ENCODE data around the gene MBD6. TPM values are rescaled to one million over a fixed set of nuclear protein-coding genes. Genes with fewer than 3 reads are reported as not detected.

The MBD6 gene
- total RNA-seq, 1 experiment from 2014 or later: 66.8 TPM

GRCh38 chr12:57552306-57552651, 29.7 kb downstream of the MBD6 start:
- peaks cover 3% of the 10 kb centered on the region; the same call in 1 of the 2 replicates for H3K79me2 ChIP-seq (ENCODE audit: insufficient read depth, low read length)
- Mint-ChIP-seq H3K4me3 (peak overlapping the region in 1 of 2 experiments; percentile 84; a peak in 1 of 5 replicates), H3K27ac (no peak overlapping the region), H3K4me1 (peaks cover 47 to 60% of the 10 kb centered on the region in 2 experiments), H3K27me3 (ENCODE audit: low read depth) (peaks cover 21% of the 10 kb centered on the region), H3K9me3 (no peaks in the 10 kb centered on the region), H3K36me3 (ENCODE audit: insufficient read depth in 1 of 3, low read depth in 3 of 3) (peaks cover 3 to 4% (median 3%) of the 10 kb centered on the region in 3 experiments; a peak in 4 of 7 replicates)
- WGBS (ENCODE audit: extremely low coverage, insufficient read length, low lambda C conversion rate): no CpG with 5 or more reads among the region's 2 CpGs
- H3K4me2 ChIP-seq (ENCODE audit: insufficient read depth, insufficient read length, low read length): no peak overlapping the region
- no peak for DNase-seq
- peaks cover 10% of the 10 kb centered on the region for H3K23me2 ChIP-seq (ENCODE audit: insufficient read length, low read depth, low read length, poor library complexity, severe bottlenecking)
- H3K4me1 ChIP-seq (ENCODE audit: insufficient read depth, low read length): peaks cover 5% of the 10 kb centered on the region; the same call in 1 of the 2 replicates
- H3K23ac ChIP-seq (ENCODE audit: insufficient read length, low read depth, low read length): no peak overlapping the region
- no peak overlapping the region for H4K8ac ChIP-seq (replicated peaks; ENCODE audit: insufficient read length, low read depth, low read length)
- H2BK12ac ChIP-seq (ENCODE audit: insufficient read length, low read depth, low read length): no peak overlapping the region
- no peak overlapping the region for H2BK5ac ChIP-seq (ENCODE audit: insufficient read length, low read length)
- no peaks in the 10 kb centered on the region for H3K9me3 ChIP-seq (ENCODE audit: control insufficient read depth, low read depth, low read length)
- no peak overlapping the region for H3K18ac ChIP-seq (ENCODE audit: insufficient read length, low read depth, low read length)
- no peak overlapping the region for H3K4ac ChIP-seq (ENCODE audit: low read depth, low read length)
- no peak overlapping the region for H3K56ac ChIP-seq (ENCODE audit: insufficient read length, low read depth, low read length)
- no peaks in the 10 kb centered on the region for H4K20me1 ChIP-seq (ENCODE audit: control insufficient read depth, insufficient read depth, insufficient read length)
- H3K9ac ChIP-seq (ENCODE audit: extremely low read depth, insufficient read length, low read length): no peak overlapping the region
- H4K5ac ChIP-seq (ENCODE audit: insufficient read length, low read depth, low read length): no peak overlapping the region
- no peak for TF ChIP-seq CTCF (conservative IDR thresholded peaks at IDR 0.05)
- H2BK20ac ChIP-seq (ENCODE audit: low read depth, low read length, poor library complexity, severe bottlenecking): no peak overlapping the region
- no peaks in the 10 kb centered on the region; the same call in 1 of the 2 replicates for H3K27me3 ChIP-seq (ENCODE audit: insufficient read depth, low read length)
- peaks cover 3% of the 10 kb centered on the region for H3K79me1 ChIP-seq (ENCODE audit: insufficient read depth, low read depth, low read length, poor library complexity, severe bottlenecking)
- no peak overlapping the region for H2AK5ac ChIP-seq (ENCODE audit: insufficient read length, low read length)
- H2BK15ac ChIP-seq (ENCODE audit: low read depth, low read length): no peak overlapping the region
- no peak overlapping the region for H2AFZ ChIP-seq (ENCODE audit: low read length)
- H3T11ph ChIP-seq (ENCODE audit: low read length): no peak overlapping the region
- no peak overlapping the region for H2BK120ac ChIP-seq (ENCODE audit: low read depth, low read length, poor library complexity, severe bottlenecking)
- H4K91ac ChIP-seq (ENCODE audit: insufficient read length, low read depth, low read length): no peak overlapping the region
- no peak overlapping the region for H3K27ac ChIP-seq (ENCODE audit: insufficient read length, low read depth, low read length)
- no peak overlapping the region for H3K14ac ChIP-seq (ENCODE audit: insufficient read depth, low read length)

Measured in H9 (cell line).